GM23338 (cell line): ENCODE results near the gene ETV6. TPM values are rescaled to one million over a fixed set of nuclear protein-coding genes. Genes with fewer than 3 reads are reported as not detected.

Source experiments
- ATAC-seq: fragments of 200-7000 bp; cut with Tn5 transposase; 3 replicates; pipeline ENCODE4 v1.9.1; 2020
- DNase-seq: peaks from one replicate; pipeline ENCODE4 v3.0.0-alpha.2; 2015; ENCODE audit warnings: low spot score
- H2AFZ ChIP-seq: fragments of 200-600 bp; sonication (generic); 2 replicates; pipeline ENCODE4 v1.8.0; 2016; ENCODE audit warnings: antibody characterized with exemption, mild to moderate bottlenecking, moderate library complexity
- H3F3A ChIP-seq: fragments of 200-600 bp; sonication (generic); replicated peaks from 2 replicates; pipeline ENCODE4 v1.8.0; 2017; ENCODE audit warnings: antibody characterized with exemption, mixed run types, low read depth
- H3K27ac ChIP-seq: fragments of 200-600 bp; sonication (generic); 2 replicates; pipeline ENCODE4 v1.6.1; 2016; ENCODE audit warnings: low read depth
- H3K27me3 ChIP-seq: fragments of 200-600 bp; sonication (generic); 2 replicates; pipeline ENCODE4 v1.8.0; 2016; ENCODE audit warnings: mild to moderate bottlenecking, mixed run types, moderate library complexity; ENCODE audit not compliant: insufficient read depth
- H3K36me3 ChIP-seq: fragments of 200-600 bp; sonication (generic); 2 replicates; pipeline ENCODE4 v1.8.0; 2016; ENCODE audit warnings: mild to moderate bottlenecking; ENCODE audit not compliant: insufficient read depth
- H3K4me1 ChIP-seq: fragments of 200-600 bp; sonication (generic); 2 replicates; pipeline ENCODE4 v1.8.0; 2016; ENCODE audit warnings: mild to moderate bottlenecking, moderate library complexity; ENCODE audit not compliant: insufficient read depth
- H3K4me2 ChIP-seq: fragments of 200-600 bp; sonication (generic); 2 replicates; pipeline ENCODE4 v1.7.1; 2017; ENCODE audit warnings: mixed run types
- H3K4me3 ChIP-seq: fragments of 200-600 bp; sonication (generic); 2 replicates; pipeline ENCODE4 v1.6.1; 2016; ENCODE audit warnings: mixed run types
- H3K79me2 ChIP-seq: fragments of 200-600 bp; sonication (generic); replicated peaks from 2 replicates; pipeline ENCODE4 v1.8.0; 2017; ENCODE audit warnings: mild to moderate bottlenecking; ENCODE audit not compliant: insufficient read depth
- H3K9me2 ChIP-seq: fragments of 200-600 bp; sonication (generic); 2 replicates; pipeline ENCODE4 v1.8.0; 2017; ENCODE audit not compliant: insufficient read depth
- H4K20me1 ChIP-seq: fragments of 200-600 bp; sonication (generic); replicated peaks from 2 replicates; pipeline ENCODE4 v1.8.0; 2017; ENCODE audit warnings: mild to moderate bottlenecking; ENCODE audit not compliant: insufficient read depth
- H3K27ac Mint-ChIP-seq: 2 replicates; pipeline ENCODE4 v1.8.0; 2020; ENCODE audit warnings: inconsistent platforms, mild to moderate bottlenecking, moderate library complexity, mixed read lengths
- H3K27me3 Mint-ChIP-seq: 3 replicates; pipeline ENCODE4 v1.8.0; 2022; ENCODE audit warnings: low read depth, mild to moderate bottlenecking, moderate library complexity, mixed read lengths, inconsistent platforms; ENCODE audit not compliant: insufficient read depth, poor library complexity
- H3K36me3 Mint-ChIP-seq: 3 replicates; pipeline ENCODE4 v1.8.0; 2021; ENCODE audit warnings: low read depth, mild to moderate bottlenecking, inconsistent platforms, moderate library complexity, mixed read lengths
- H3K4me1 Mint-ChIP-seq: 3 replicates; pipeline ENCODE4 v1.8.0; 2020; ENCODE audit warnings: mild to moderate bottlenecking, inconsistent platforms, mixed read lengths
- H3K4me3 Mint-ChIP-seq: 3 replicates; pipeline ENCODE4 v1.8.0; 2021; ENCODE audit warnings: moderate library complexity, mild to moderate bottlenecking, inconsistent platforms, mixed read lengths
- H3K9me3 Mint-ChIP-seq: 3 replicates; pipeline ENCODE4 v1.8.0; 2020; ENCODE audit warnings: moderate library complexity, mild to moderate bottlenecking, inconsistent platforms, mixed read lengths
- CREB1 ChIP-seq: fragments of 250-450 bp; sonication (Bioruptor Pico); IDR thresholded peaks from 2 replicates; pipeline ENCODE4 v1.5.0; 2020; ENCODE audit warnings: low read depth, mild to moderate bottlenecking, moderate library complexity
- CTCF ChIP-seq, 2 experiments: fragments of 200-600 bp in 1 of 2; sonication (generic) in 1 of 2; conservative IDR thresholded peaks; 2 replicates each; pipeline versions ENCODE4 v1.5.1 to v1.6.1; 2016 to 2017; ENCODE audit warnings: antibody characterized with exemption in 2 of 2, low read depth in 2 of 2, mild to moderate bottlenecking in 2 of 2, moderate library complexity in 1 of 2
- ETS1 ChIP-seq: IDR thresholded peaks from 2 replicates; pipeline ENCODE4 v1.6.1; 2016; ENCODE audit warnings: antibody characterized with exemption
- EZH2 ChIP-seq: fragments of 200-600 bp; sonication (generic); IDR thresholded peaks from one replicate; pipeline ENCODE4 v1.8.0; 2017; ENCODE audit warnings: antibody characterized with exemption, mild to moderate bottlenecking, low read depth; ENCODE audit not compliant: unreplicated experiment
- EZH2phosphoT487 ChIP-seq: fragments of 200-600 bp; sonication (generic); IDR thresholded peaks from one replicate; pipeline ENCODE4 v1.8.1; 2018; ENCODE audit warnings: antibody characterized with exemption; ENCODE audit not compliant: unreplicated experiment
- JUNB ChIP-seq: IDR thresholded peaks from one replicate; pipeline ENCODE4 v1.6.1; 2016; ENCODE audit warnings: antibody characterized with exemption; ENCODE audit not compliant: unreplicated experiment
- NANOG ChIP-seq: IDR thresholded peaks from 2 replicates; pipeline ENCODE4 v1.6.1; 2016; ENCODE audit warnings: antibody characterized with exemption, borderline replicate concordance
- POLR2AphosphoS5 ChIP-seq: IDR thresholded peaks from 2 replicates; pipeline ENCODE4 v1.6.1; 2016; ENCODE audit warnings: antibody characterized with exemption, low read depth
- REST ChIP-seq: IDR thresholded peaks from one replicate; pipeline ENCODE4 v1.6.1; 2018; ENCODE audit warnings: antibody characterized with exemption; ENCODE audit not compliant: unreplicated experiment
- STAT1 ChIP-seq: IDR thresholded peaks from one replicate; pipeline ENCODE4 v1.6.1; 2016; ENCODE audit warnings: antibody characterized with exemption; ENCODE audit not compliant: unreplicated experiment
- ZNF114 ChIP-seq: fragments of 250-450 bp; sonication (Bioruptor Pico); IDR thresholded peaks from 2 replicates; pipeline ENCODE4 v1.5.0; 2020; ENCODE audit warnings: mild to moderate bottlenecking, moderate library complexity
- ZNF331 ChIP-seq: fragments of 250-450 bp; sonication (Bioruptor Pico); IDR thresholded peaks from 2 replicates; pipeline ENCODE4 v1.5.0; 2020; ENCODE audit warnings: low read depth, mild to moderate bottlenecking, moderate library complexity
- ZNF462 ChIP-seq: fragments of 250-450 bp; sonication (Bioruptor Pico); IDR thresholded peaks from 2 replicates; pipeline ENCODE4 v1.5.0; 2020; ENCODE audit warnings: mild to moderate bottlenecking, moderate library complexity
- polyA plus RNA-seq: library from polyadenylated mRNA; unstranded; fragments of >200 nt; fragmentation: Nextera tagmentation; extraction: Ambion mirVana; gene quantifications from 2 replicates; pipeline ENCODE4 v1.2.1, GENCODE V29; 2016
- total RNA-seq: library from RNA; depleted of rRNA; stranded (reverse); fragments of >200 nt; shearing (Covaris generic); gene quantifications from 2 replicates; pipeline ENCODE4 v1.2.3, GENCODE V29; 2014

Gene ETV6
- total and polyA plus RNA-seq, 2 experiments from 2014 or later = 7.5 to 15.1 TPM

GRCh38 chr12:11744410-11744801 is 94.9 kb downstream of the ETV6 start:
- TF ChIP-seq STAT1 (no peak), ZNF462 (CRISPR knock-in tag) (no peak), EZH2phosphoT487 (no peak), NANOG (no peak), JUNB (no peak), POLR2AphosphoS5 (no peak), CTCF (conservative IDR thresholded peaks at IDR 0.05; ENCODE audit: low read depth in 2 of 2) (no peak), ZNF114 (CRISPR knock-in tag) (no peak), REST (no peak), EZH2 (no peak), ZNF331 (CRISPR knock-in tag) (no peak), CREB1 (no peak), ETS1 (no peak)
- no peaks in the 10 kb centered on the region for H3F3A ChIP-seq
- peaks cover 5% of the 10 kb centered on the region for H3K27me3 Mint-ChIP-seq
- peaks cover 58% of the 10 kb centered on the region for H3K4me1 Mint-ChIP-seq
- no peak overlapping the region for H3K27ac Mint-ChIP-seq
- no peaks in the 10 kb centered on the region for H3K36me3 Mint-ChIP-seq
- no peak overlapping the region; the same call in 2 of the 3 replicates for H3K4me3 Mint-ChIP-seq
- H3K4me2 ChIP-seq = peak overlapping the region; percentile 10; the same call in 1 of the 2 replicates
- H3K36me3 ChIP-seq = no peaks in the 10 kb centered on the region
- peaks cover 8% of the 10 kb centered on the region; the same call in 1 of the 2 replicates for H3K79me2 ChIP-seq
- no peak overlapping the region for H3K4me3 ChIP-seq
- no peaks in the 10 kb centered on the region for H4K20me1 ChIP-seq
- H2AFZ ChIP-seq = no peak overlapping the region
- H3K9me2 ChIP-seq = no peaks in the 10 kb centered on the region
- no peaks in the 10 kb centered on the region for H3K27me3 ChIP-seq
- ATAC-seq = peak; percentile 16; the same call in 2 of the 3 replicates
- DNase-seq = no peak
- H3K27ac ChIP-seq = peak overlapping the region; percentile 76
- peaks cover 49% of the 10 kb centered on the region for H3K4me1 ChIP-seq
- H3K9me3 Mint-ChIP-seq = no peaks in the 10 kb centered on the region
